Measurements from ENCODE around the gene FHL3.

FHL3 gene

GRCh38 chr1:38029685-38030511 is 24.6 kb upstream of the FHL3 start:
- H3K9ac ChIP-seq (ENCODE audit: low read length) = no peak overlapping the region
- no peaks in the 10 kb centered on the region for H3K36me3 ChIP-seq (ENCODE audit: low read length)
- no peaks in the 10 kb centered on the region for H3K9me2 ChIP-seq (replicated peaks; ENCODE audit: insufficient read depth, low read length)
- H3K79me2 ChIP-seq (ENCODE audit: insufficient read depth, low read length) = no peaks in the 10 kb centered on the region
- no peak overlapping the region for H3K4me2 ChIP-seq (ENCODE audit: low read depth, low read length, poor library complexity, severe bottlenecking)
- H4K20me1 ChIP-seq (ENCODE audit: low read depth, low read length) = no peaks in the 10 kb centered on the region; the same call in 1 of the 2 replicates
- H3K27me3 ChIP-seq (ENCODE audit: low read length) = no peaks in the 10 kb centered on the region
- H3K9me3 ChIP-seq (ENCODE audit: insufficient read depth, low read length) = no peaks in the 10 kb centered on the region
- H3F3A ChIP-seq (ENCODE audit: insufficient read depth) = no peaks in the 10 kb centered on the region
- no peak for TF ChIP-seq EZH2phosphoT487 (conservative IDR thresholded peaks at IDR 0.05; ENCODE audit: low read length)
- no peak for TF ChIP-seq CTCF (IDR thresholded peaks at IDR 0.05; ENCODE audit: insufficient read depth, low read length, poor library complexity, severe bottlenecking)
- H3K4me3 ChIP-seq (ENCODE audit: insufficient read depth, low read length, poor library complexity, severe bottlenecking) = no peak overlapping the region
- H3K27ac ChIP-seq (ENCODE audit: low read depth, low read length) = no peak overlapping the region
- H2AFZ ChIP-seq (ENCODE audit: low read depth, low read length, severe bottlenecking) = no peak overlapping the region

GRCh38 chr1:38029081-38029681 is 23.9 kb upstream of the FHL3 start:
- Histone ChIP-seq H2AFZ (ENCODE audit: low read depth, low read length, severe bottlenecking) (no peak overlapping the region), H3K4me2 (ENCODE audit: low read depth, low read length, poor library complexity, severe bottlenecking) (no peak overlapping the region)

GRCh38 chr1:38028671-38029070 is 23.4 kb upstream of the FHL3 start:
- H3K9me3 ChIP-seq (ENCODE audit: insufficient read depth, low read length) = no peaks in the 10 kb centered on the region
- no peak overlapping the region for H3K4me3 ChIP-seq (ENCODE audit: insufficient read depth, low read length, poor library complexity, severe bottlenecking)
- no peak overlapping the region for H3K27ac ChIP-seq (ENCODE audit: low read depth, low read length)
- H3K4me2 ChIP-seq (ENCODE audit: low read depth, low read length, poor library complexity, severe bottlenecking) = no peak overlapping the region
- H3K27me3 ChIP-seq (ENCODE audit: low read length) = no peaks in the 10 kb centered on the region
- TF ChIP-seq EZH2phosphoT487 (conservative IDR thresholded peaks at IDR 0.05; ENCODE audit: low read length) (no peak), CTCF (IDR thresholded peaks at IDR 0.05; ENCODE audit: insufficient read depth, low read length, poor library complexity, severe bottlenecking) (no peak)
- H3K9me2 ChIP-seq (replicated peaks; ENCODE audit: insufficient read depth, low read length) = no peaks in the 10 kb centered on the region
- H3K79me2 ChIP-seq (ENCODE audit: insufficient read depth, low read length) = no peaks in the 10 kb centered on the region
- no peak overlapping the region for H3K9ac ChIP-seq (ENCODE audit: low read length)
- no peaks in the 10 kb centered on the region for H3F3A ChIP-seq (ENCODE audit: insufficient read depth)
- no peak overlapping the region for H2AFZ ChIP-seq (ENCODE audit: low read depth, low read length, severe bottlenecking)
- no peaks in the 10 kb centered on the region for H3K36me3 ChIP-seq (ENCODE audit: low read length)
- no peaks in the 10 kb centered on the region; the same call in 1 of the 2 replicates for H4K20me1 ChIP-seq (ENCODE audit: low read depth, low read length)

More at GRCh38 chr1:38029081-38029681, 23.9 kb upstream of the FHL3 start:
- H4K20me1 ChIP-seq (ENCODE audit: low read depth, low read length) = no peaks in the 10 kb centered on the region; the same call in 1 of the 2 replicates
- H3K27ac ChIP-seq (ENCODE audit: low read depth, low read length) = no peak overlapping the region
- H3K9ac ChIP-seq (ENCODE audit: low read length) = no peak overlapping the region
- H3F3A ChIP-seq (ENCODE audit: insufficient read depth) = no peaks in the 10 kb centered on the region
- no peaks in the 10 kb centered on the region for H3K27me3 ChIP-seq (ENCODE audit: low read length)
- H3K9me3 ChIP-seq (ENCODE audit: insufficient read depth, low read length) = no peaks in the 10 kb centered on the region
- H3K79me2 ChIP-seq (ENCODE audit: insufficient read depth, low read length) = no peaks in the 10 kb centered on the region
- no peak overlapping the region for H3K4me3 ChIP-seq (ENCODE audit: insufficient read depth, low read length, poor library complexity, severe bottlenecking)
- H3K36me3 ChIP-seq (ENCODE audit: low read length) = no peaks in the 10 kb centered on the region
- no peak for TF ChIP-seq EZH2phosphoT487 (conservative IDR thresholded peaks at IDR 0.05; ENCODE audit: low read length)
- no peak for TF ChIP-seq CTCF (IDR thresholded peaks at IDR 0.05; ENCODE audit: insufficient read depth, low read length, poor library complexity, severe bottlenecking)
- no peaks in the 10 kb centered on the region for H3K9me2 ChIP-seq (replicated peaks; ENCODE audit: insufficient read depth, low read length)
